Activated CD8-positive, alpha-beta T cell treated with anti-CD3 and anti-CD28 coated beads, Interleukin-2, amount 10 ng/mL, durations not matched to agents 7 days and 5 days (primary cell): Measurements from ENCODE around the gene AASS. TPM values are rescaled to one million over a fixed set of nuclear protein-coding genes. Genes with fewer than 3 reads are reported as not detected.

Experiments used
- ATAC-seq: fragments of 150-1000 bp; cut with Tn5 transposase; one replicate; pipeline ENCODE4 v1.10.0; 2021; ENCODE audit warnings: moderate library complexity
- CTCF ChIA-PET: fragments of 350-600 bp; sonication (Branson Sonifier 250); formaldehyde crosslinking; loops from one replicate; lab custom pipeline; 2021; ENCODE audit warnings: antibody characterized with exemption; lab: Charles Lee
- POLR2A ChIA-PET: fragments of 350-600 bp; sonication (Branson Sonifier 250); formaldehyde crosslinking; loops from one replicate; lab custom pipeline; 2021; ENCODE audit warnings: antibody characterized with exemption; lab: Charles Lee
- DNase-seq: peaks from one replicate; pipeline ENCODE4 v3.0.0-alpha.2; 2020
- H3K27ac Mint-ChIP-seq: one replicate; pipeline ENCODE4 v1.8.0; 2021; ENCODE audit warnings: mild to moderate bottlenecking, mixed read lengths
- H3K27me3 Mint-ChIP-seq: one replicate; pipeline ENCODE4 v1.8.0; 2021; ENCODE audit warnings: low read depth, mixed read lengths
- H3K36me3 Mint-ChIP-seq: one replicate; pipeline ENCODE4 v1.8.0; 2021; ENCODE audit warnings: low read depth, mixed read lengths
- H3K4me1 Mint-ChIP-seq: one replicate; pipeline ENCODE4 v1.8.0; 2021; ENCODE audit warnings: low read depth, mixed read lengths
- H3K4me3 Mint-ChIP-seq: one replicate; pipeline ENCODE4 v1.8.0; 2021; ENCODE audit warnings: mild to moderate bottlenecking, mixed read lengths
- H3K9me3 Mint-ChIP-seq: one replicate; pipeline ENCODE4 v1.8.0; 2022; ENCODE audit warnings: mixed read lengths; ENCODE audit not compliant: insufficient read depth
- total RNA-seq, 2 experiments: library from RNA; stranded (reverse); gene quantifications; one replicate each; pipeline ENCODE4 v1.2.3, GENCODE V29; 2021

AASS gene
- total RNA-seq, 2 experiments from 2014 or later, result 0.26 to 0.52 TPM

DNA sequence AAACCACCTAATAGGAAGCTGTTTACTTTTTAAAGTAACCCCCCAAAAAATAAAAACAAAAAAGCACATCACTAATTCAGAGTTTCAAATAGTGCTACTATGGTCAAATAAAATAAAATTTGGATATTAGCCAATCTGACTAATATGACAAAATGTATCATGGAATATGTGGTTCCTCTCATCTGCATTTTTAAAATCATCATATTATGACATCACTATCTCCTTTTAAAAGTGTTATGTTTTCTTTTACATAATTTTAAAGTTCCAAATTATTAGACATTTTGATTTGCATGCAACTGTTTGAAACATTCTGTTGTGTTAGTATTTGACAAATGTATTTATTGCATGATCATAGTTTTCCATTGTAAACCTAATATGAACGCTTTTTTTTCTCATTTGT, 110.4 kb downstream of the AASS start:
- Mint-ChIP-seq H3K4me3 (no peak overlapping the region), H3K27me3 (no peaks in the 10 kb centered on the region), H3K9me3 (no peaks in the 10 kb centered on the region), H3K27ac (no peak overlapping the region), H3K36me3 (no peaks in the 10 kb centered on the region), H3K4me1 (no peaks in the 10 kb centered on the region)
- DNase-seq (no peak), ATAC-seq (no peak)
- POLR2A ChIA-PET, result interaction anchor here (0.6 kb wide), 1 partner anchor 433 kb away, joined by 4 read pairs; no protein-coding TSS in a partner anchor
- CTCF ChIA-PET, result no interaction called here

DNA sequence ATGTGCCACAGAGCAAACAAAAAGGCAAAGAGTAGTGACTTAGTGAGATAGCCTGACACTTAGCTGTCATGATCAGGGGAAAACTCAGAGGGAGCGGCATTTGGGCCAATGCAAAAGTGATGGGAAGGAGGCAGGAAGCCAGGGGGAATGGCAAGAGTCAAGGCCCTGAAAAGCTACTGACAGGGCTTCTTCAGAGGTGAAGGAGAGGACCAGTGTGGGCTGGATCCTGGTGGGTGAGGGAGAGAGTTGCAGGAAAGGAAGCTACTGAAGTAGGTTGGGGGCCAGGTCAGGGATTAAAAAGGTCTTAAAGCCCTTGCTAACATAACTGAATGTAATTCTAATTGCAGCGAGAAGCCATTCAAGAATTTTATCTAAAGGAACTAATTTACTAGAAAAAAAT, 117.0 kb downstream of the AASS start:
- H3K4me3 Mint-ChIP-seq, result no peak overlapping the region
- H3K27me3 Mint-ChIP-seq, result no peaks in the 10 kb centered on the region

More for the DNA sequence above, 117.0 kb downstream of the AASS start:
- Mint-ChIP-seq H3K9me3 (no peaks in the 10 kb centered on the region), H3K27ac (no peak overlapping the region), H3K4me1 (no peaks in the 10 kb centered on the region), H3K36me3 (no peaks in the 10 kb centered on the region)
- ChIA-PET POLR2A (no interaction called here), CTCF (no interaction called here)
- ATAC-seq, result no peak
- no peak for DNase-seq

Other genes starting within 250 kb of the AASS start
- gene FEZF1, start 160.5 kb upstream of the AASS start, total RNA-seq, result not detected